Thyroid gland (tissue), 4 donors: Measurements from ENCODE around the gene CLEC4C.
"Not testable (repeated sequence)": the region's sequence is repeated elsewhere in the genome, so short reads cannot be mapped to it uniquely, and the experiment has no call there.

ENCODE experiments used
- CTCF ChIP-seq, 6 experiments: fragments of 200-600 bp in 3 of 6; fragments of 450-650 bp in 3 of 6; sonication (generic) in 3 of 6; IDR thresholded peaks; one replicate each; pipeline ENCODE4 v1.5.1; 2016 to 2019; ENCODE audit warnings: antibody characterized with exemption in 6 of 6, mild to moderate bottlenecking in 2 of 6, inconsistent platforms in 1 of 6, moderate library complexity in 1 of 6
- POLR2A ChIP-seq, 2 donors: fragments of 450-650 bp; IDR thresholded peaks; one replicate each; pipeline ENCODE4 v1.6.1; 2017; ENCODE audit warnings: antibody characterized with exemption in 2 of 2, mild to moderate bottlenecking in 2 of 2, moderate library complexity in 1 of 2

GRCh38 chr12:7755668-7756067, 8.5 kb upstream of the CLEC4C start:
- not testable (repeated sequence) for TF ChIP-seq CTCF, POLR2A (IDR thresholded peaks at IDR 0.05)
